HG02759 (cell line): ENCODE results near the gene PIGB.
"Not testable (repeated sequence)": the region's sequence is repeated elsewhere in the genome, so short reads cannot be mapped to it uniquely, and the experiment has no call there.

Experiments
- ATAC-seq: cut with Tn5 transposase; IDR thresholded peaks from one replicate; pipeline ENCODE4 v1.9.1; 2021; ENCODE audit warnings: mild to moderate bottlenecking, moderate library complexity; ENCODE audit not compliant: unreplicated experiment

Gene PIGB

DNA sequence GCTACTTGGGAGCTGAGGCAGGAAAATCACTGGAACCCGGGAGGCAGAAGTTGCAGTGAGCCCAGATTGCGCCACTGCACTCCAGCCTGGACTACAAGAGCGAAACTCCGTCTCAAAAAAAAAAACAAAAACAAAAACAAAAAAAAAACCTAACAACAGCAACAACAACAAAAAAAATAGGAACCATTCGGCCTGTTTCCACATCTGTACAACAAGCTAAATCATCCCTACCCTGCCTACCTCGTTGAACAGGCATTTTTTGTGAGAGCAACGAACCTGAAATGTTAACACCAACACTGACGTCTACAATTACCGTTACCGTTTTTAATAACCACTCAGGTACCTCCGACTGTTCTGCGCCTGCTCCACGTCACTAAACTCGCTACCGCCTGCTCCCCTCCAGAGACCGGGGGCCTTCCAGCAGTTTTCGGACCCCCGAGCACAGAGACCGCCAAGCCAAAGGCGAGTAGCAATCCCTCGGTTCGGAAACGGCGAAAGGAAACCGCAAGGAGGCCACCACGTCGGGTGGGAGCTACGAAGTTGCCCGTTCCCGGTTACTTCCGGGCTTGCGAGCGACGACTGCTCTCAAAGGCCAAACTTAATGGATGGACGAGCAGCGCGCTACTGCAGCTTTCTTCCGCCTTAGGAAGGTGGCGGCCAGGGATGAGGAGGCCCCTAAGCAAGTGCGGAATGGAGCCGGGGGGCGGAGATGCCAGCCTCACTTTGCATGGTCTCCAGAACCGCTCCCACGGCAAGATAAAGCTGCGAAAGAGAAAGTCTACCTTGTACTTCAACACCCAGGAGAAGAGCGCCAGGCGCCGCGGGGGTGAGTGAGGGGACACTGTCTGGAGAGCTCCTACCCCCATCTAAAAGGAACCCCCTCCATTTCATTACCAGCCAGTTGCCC is at the start of gene PIGB, which contains the start of gene PIGBOS1:
Gene PIGB, plus strand, starts transcription at position 635 of the 907 bp plus-strand sequence. Its CDS starts 29 bp downstream, at position 664.
Gene PIGBOS1, minus strand, starts transcription at position 536 of the 907 bp plus-strand sequence. CDS start 1,331 bp downstream, outside the sequence.
- ATAC-seq, result peak; percentile 93

DNA sequence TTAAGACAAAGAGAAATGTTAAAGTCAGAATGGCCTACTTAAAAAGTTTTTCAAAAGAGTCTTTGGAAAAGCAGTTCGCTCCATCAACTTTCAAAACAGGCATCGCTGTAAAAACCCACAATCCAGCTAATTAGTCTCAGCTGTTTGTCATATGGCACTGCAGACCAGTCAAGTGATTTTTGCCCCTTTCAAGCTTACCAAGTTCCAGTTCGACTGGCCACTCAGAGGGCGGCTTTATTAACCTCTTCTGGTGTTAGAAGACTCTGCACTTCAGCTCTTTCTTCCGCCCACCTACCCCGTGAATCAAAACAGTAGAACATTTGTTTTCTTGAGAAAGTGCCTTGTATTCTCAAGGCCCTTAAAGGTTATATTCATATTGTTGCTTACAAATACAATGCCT is 48.7 kb upstream of the PIGB start:
- ATAC-seq, result no peak

DNA sequence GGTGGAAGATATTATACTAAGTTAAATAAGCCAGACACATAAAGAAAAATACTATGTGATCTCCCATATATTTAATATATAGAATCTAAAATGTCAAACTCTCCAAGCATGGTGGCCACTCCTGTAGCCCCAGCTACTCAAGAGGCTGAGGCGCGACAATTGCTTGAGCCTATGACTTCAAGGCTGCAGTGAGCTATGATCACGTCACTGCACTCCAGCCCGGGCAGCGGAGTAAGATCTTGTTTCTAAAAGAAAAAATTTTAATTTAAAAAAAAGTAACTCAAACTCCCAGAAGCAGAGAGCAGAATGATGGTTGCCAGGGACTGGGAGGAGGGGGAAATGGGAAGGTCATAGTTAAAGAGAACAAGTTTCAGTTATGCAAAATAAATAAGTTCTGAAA is 42.7 kb upstream of the PIGB start:
- ATAC-seq, result no peak

DNA sequence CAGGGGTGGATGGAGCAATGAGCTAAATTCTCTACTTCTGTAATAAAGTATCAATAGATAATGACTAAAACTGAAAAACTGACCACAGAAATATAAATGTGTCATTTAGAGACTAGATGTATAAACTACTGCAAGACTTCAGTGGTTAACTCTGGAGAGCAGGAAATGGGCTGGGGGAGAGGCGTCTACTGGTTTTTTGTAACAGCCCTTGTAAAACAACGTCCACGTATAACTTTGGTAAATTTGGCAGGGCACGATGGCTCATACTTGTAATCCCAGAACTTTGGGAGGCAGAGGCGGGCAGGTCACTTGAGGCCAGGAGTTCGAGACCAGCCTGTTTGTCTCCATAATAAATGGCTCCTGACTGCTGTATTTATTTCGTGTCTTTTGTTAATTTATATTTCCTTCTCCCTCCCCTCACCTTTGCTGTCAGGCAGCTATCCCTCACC is 41.9 kb upstream of the PIGB start:
- peak; percentile 50 for ATAC-seq

DNA sequence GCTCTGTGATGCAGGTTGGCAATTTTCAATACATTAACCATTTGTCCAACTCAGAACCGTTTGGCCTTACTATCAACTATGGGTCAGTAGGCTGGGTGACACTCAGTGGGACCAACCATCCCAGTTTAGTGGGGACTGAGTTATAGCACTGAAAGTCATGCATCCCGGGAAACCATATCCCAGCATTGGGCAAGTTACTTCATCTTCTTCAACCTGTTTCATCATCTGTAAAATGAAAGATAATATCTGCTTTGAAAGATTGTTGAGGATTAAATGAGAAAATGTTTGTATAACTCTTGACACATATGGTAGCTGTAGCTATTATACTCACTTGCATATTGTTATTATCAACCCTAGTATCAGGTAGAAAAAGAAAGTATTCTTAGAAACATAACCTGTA is 41.3 kb upstream of the PIGB start:
- no peak for ATAC-seq

DNA sequence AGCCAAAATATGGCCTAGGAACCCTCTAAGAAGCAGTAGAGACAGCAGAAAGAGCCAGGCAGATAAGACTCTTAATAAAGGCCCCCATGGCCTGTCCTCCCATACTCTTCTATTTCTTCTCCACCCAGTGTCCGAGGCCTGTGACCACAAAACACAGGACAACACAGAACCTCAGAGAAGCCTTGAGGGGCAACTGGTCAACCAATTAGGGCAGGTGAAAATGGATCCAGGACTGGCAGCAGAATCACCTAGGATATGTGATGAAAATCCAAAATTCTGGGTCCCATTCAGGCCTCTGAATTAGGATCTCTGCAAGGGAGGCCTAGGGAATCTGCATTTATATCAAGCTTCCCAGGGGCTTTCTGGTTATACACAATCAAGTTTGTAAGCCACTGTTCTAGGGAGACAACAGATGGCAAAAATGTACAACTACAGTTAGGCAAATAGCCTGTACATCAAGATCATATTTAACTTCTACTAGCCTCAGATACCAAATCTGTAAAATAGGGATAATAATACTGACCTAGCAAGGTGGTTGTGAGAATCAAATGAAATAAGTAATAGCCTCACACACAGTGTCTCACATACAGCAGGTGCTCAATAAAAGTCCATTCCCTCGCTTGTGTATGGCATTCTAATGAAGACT is 39.8 kb upstream of the PIGB start:
- no peak for ATAC-seq

DNA sequence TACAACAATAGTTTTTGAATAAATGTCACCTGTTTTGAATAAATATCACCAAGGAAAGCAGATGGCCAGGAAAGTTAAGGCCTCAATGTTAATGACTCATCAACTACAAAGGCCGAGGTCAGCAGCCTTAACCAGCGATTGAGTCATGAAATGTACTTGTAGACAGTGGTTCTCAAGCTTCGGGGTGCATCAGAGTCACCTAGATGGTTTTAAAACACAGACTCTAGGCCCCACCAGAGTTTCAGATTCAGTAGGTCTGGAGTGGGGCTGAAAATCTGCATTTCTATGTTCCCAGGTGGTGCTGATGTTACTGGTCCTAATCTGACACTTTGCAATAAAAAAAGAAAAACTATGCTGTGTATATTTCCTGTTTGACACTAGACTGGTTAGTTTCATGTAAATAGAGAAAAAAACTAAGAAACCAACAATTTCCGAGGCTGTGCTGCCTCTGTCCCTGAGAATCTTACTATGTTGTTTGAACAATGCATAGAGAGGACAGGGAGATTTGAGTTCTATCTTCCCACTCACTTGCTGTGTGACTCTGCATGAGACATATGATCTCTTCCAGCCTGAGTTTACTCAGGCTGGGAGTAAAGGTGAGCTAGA is 39.2 kb upstream of the PIGB start:
- peak; percentile 81 for ATAC-seq

DNA sequence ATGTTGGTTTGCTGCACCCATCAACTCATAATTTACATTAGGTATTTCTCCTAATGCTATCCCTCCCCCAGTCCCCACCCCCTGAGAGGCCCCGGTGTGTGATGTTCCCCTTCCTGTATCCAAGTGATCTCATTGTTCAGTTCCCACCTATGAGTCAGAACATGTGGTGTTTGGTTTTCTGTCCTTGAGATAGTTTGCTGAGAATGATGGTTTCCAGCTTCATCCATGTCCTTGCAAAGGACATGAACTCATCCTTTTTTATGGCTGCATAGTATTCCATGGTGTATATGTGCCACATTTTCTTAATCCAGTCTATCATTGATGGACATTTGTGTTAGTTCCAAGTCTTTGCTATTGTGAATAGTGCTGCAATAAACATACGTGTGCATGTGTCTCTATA is 38.4 kb upstream of the PIGB start:
- not testable (repeated sequence) for ATAC-seq

DNA sequence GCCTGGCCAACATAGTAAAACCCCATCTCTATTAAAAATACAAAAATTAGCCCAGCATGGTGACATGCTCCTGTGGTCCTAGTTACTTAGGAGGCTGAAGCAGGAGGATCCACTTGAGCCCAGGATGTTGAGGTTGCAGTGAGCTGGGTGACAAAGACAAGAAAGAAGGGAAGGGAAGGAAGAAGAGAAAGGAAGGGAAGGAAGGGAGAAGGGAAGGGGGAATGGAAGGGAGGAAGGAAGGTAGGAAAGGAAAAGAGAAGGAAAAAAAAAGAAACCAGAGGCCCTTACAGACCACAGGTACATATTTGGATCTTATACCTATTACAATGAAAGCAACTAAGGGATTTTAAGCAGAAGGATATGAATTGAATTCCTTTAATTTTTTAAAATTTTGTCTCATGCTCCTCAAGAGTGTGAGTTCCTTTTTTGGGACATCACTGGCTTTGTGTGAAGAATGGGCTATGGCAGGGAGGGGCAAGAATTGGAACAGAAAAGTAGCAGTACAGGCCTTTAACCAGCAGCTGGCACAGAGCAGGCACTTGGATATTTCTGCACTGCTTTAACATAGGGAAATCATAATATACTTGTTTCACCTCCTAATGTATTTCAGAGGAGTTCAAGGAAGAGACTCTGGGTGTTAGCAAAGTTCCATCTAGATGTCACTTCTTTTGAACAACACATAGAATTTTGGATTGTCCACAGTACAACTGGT is 37.3 kb upstream of the PIGB start:
- no peak for ATAC-seq

DNA sequence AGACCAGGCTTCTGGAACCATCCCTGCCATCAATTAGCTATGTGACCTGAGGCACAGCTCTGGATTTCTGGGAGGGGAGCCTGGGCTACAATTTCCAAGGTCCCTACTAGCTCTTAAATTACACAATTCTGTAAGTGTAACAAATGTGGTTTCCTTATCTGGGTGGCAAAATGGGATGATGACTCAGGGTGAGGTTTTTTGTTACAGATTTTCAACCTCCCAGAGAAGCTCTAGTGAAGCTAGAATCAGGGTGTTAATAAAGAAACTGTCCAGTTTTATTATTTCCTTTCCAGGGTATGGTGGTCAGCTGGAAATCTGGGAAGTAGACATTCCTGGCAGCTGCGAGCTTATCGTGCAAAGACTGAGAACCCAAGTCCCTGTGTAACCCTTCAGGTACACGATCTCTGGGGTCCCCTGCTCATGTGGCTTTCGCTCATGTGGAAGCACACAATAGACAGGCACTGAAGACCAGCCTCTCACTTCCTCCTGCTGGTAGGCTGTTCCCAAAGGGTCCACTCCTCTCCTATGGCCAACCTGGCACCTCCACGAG is 36.7 kb upstream of the PIGB start:
- ATAC-seq, result no peak

DNA sequence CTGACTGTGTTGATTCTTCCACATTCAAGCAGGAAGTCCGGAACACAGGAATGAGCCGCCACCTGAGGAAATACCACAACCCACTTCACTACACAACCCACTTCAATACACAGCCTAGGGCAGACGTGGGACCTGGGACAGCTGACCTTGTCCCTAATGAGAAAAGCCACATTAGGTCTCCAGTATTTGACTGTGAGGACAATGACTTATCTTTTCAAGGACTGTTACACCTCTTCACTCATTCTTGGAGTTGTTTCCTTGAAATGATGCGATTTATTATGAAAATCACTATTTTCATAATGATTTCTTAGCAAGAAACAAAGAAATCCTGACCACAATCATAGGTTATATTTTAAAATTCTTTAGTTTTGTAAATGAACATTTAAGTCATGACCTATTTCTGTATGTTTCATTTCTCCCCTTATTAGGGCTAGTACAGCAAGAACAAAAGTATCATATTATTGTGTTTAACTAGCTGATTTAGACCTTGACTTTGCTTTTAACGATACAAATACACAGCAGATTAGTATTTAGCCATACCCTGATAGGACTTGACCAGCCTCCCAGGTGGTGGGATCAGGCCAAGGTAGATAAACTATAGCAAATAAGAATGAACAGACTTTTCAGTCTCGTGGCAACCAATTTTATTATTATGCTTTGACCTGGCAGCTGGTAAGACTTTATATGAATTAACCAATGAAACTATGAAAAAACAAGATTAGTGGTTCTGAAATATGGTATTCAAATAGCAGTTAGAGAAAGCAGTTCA is 35.5 kb upstream of the PIGB start:
- ATAC-seq, result no peak

DNA sequence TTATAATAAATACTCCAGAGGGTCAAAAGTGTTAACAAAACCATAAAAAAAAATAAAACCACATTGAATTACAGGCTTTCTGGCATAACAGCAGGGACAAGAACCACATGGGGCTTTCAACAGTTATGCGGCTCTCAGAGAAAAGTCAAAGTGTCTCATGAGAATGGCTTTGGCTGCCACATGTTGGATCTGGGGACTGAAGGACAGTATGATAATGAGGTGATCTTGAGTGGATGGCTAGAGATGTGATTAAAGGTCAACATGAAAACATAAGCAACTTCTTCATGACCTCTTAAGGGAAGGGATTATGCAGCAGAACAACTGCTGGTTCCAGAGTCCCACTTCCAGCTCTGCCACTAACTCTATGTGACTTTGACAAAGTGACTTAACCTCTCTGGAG is 34.6 kb upstream of the PIGB start:
- ATAC-seq, result no peak

DNA sequence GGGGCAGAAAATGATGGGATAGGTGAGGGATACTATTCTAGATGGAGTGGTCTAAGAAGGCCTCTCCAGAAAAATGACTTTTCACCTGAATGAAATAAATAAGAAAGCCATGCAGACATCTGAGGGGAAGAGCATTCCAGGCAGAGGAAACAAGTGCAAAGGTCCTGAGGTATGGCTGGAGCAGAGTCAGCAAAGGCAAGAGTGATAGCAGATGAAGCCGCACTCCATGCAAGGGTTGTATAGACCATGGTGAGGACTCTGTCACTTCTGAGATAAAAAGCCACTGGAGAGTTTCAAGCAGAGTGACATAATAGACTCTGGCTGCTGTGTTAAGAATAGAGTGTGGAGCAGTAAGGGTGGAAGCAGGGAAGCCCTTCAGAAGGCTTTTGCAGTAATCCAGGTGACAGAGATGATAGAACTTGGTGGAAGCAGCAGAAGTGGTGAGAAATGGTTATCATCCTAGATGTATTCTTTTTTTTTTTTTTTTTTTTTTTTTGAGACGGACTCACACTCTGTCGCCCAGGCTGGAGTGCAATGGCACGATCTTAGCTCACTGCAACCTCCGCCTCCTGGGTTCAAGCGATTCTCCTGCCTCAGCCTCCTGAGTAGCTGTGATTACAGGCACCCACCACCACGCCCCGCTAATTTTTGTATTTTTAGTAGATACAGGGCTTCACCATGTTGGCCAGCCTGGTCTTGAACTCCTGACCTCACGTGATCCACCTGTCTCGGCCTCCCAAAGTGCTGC is 32.4 kb upstream of the PIGB start:
- ATAC-seq, result not testable (repeated sequence)

DNA sequence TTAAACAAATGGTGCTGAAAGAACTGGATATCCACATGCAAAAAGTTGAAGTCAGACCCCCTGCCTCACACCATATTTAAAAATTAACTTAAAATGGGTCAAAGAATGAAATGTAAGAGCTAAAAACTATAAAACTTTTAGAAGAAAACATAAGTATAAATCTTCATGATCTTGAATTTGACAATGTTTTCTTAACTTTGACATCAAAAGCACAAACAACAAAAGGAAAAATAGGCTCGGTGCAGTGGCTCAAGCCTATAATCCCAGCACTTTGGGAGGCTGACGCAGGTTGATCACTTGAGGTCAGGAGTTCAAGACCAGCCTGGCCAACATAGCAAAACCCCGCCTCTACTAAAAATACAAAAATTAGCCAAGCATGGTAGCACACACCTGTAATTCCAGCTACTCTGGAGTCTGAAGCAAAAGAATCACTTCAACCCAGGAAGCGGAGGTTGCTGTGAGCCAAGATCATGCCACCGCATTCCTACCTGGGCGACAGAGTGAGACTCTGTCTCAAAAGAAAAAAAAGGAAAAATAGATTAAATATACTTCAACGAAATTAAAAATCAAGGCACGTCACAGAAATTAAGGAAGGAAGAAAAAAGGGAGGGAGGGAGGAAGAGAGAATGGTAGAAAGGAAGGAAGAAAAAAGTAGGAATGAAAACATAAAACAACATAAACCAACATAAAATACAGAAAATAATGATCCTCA is 30.9 kb upstream of the PIGB start:
- ATAC-seq, result no peak

DNA sequence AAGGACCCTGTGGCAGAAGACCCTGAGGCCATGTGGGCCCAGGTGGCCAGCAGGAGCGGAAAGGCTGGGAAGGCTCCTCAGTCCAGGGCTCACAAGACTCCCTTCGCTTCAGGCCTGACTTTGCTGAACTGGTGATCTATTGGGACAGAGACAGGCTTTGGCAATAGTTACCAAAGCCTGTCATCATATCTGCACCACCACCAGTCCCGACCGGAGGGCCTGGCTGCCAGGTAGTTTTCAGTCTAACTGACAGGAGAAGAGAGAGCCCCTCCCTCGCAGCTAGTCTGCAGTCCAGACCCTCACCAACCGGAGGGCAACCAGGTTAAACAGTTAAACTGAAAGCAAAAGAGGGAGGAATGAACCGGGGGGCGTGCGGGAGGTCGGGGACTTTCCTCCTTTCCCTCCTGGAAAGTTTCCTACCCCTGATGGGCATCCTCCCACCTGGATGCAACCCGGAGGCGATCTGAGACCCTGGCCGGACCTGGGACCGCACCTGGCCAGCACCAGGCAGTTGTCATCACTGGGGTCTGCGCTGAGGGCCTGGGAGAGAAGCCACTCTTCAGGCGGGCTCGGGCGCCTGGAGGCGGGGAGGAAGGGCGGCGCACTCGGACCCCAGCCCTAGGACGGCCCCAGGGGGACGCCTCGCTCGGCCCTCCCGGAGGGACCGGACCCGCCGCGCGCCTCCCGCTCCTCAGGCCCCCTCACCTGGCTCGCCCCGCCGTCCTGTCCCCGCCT is 29.8 kb upstream of the PIGB start:
- peak; percentile 46 for ATAC-seq

DNA sequence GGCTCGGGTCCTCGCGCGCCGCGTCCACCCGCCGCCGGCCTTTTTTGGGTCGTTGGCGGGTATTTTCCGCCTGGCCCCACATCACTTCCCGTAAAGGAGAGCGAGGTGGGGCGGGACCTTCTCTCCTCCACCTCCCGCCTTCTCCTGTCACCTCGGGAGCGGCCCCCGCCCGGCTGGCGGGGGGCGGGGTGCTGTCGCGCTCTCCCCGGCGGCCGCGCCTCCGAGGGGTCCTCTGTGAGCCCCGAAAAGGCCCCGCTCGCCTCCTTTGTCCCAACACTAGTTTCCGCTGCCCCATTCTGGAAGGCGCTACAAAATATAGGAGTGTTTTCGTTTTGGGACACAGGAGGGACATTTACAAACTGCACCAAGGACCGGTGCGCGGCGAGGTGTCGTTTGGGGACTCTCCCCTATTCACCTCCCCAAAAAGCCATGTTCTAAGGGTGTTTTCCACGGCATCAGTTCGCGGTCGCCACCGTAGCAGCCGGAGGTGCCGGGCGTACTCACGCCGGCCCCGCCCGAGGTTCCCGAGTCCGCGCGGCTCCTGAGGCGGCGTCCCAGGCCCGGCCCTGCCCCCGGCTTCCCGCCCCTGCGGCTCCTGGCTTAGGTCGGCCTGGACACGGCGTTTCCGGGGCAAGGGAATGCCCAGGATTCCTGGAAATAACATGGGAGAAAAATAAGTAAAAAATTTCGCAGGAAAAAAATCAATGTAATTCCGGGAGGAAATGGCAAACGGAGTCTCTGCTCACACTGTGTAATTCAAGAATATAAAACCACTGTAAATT is 29.1 kb upstream of the PIGB start, which contains the start of gene RAB27A:
Gene RAB27A, minus strand, starts transcription at position 68 of the 782 bp plus-strand sequence. CDS start 54,879 bp downstream, outside the sequence.
- peak; percentile 70 for ATAC-seq

DNA sequence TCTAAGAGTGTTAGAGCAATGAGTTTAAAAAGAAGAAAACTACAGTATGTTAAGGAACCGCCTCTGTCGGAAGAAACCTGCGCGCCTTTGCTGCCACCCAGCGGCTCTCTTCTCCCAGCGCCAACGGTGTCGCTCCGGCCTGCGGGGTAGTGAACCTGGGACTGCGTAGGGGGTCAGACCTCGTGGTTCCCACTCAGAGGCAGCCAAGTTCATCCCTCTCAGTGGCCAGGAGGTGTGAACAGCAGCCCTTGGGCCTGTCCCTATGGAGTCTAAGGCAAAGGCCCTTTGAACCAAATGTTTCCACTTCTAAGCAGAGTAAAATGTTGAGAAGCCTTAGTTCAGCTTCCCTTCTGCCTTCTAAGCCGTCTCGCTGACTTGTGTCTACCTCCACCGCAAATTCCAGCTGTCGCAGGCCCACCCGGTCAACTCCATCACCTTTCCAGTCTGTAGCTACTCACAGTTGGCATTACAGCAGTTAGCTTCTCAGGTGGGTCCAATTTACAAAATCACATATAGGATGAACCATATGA is 28.4 kb upstream of the PIGB start:
- ATAC-seq, result peak; percentile 79
